Uterus (tissue), 2 donors: Measurements from ENCODE around the gene TMEM201.

Experiments
- POLR2A ChIP-seq, 2 donors: fragments of 450-650 bp; IDR thresholded peaks; one replicate each; pipeline ENCODE4 v1.6.1; 2016; ENCODE audit warnings: antibody characterized with exemption in 2 of 2, mild to moderate bottlenecking in 1 of 2, moderate library complexity in 1 of 2
- TF ChIP-seq, protein P1 (sequence below), 4 experiments: fragments of 200-600 bp in 2 of 4; fragments of 450-650 bp in 2 of 4; sonication (generic) in 2 of 4; IDR thresholded peaks; one replicate each; pipeline ENCODE4 v1.5.1; 2016 to 2019; ENCODE audit warnings: antibody characterized with exemption in 4 of 4, mild to moderate bottlenecking in 2 of 4, moderate library complexity in 1 of 4

DNA sequence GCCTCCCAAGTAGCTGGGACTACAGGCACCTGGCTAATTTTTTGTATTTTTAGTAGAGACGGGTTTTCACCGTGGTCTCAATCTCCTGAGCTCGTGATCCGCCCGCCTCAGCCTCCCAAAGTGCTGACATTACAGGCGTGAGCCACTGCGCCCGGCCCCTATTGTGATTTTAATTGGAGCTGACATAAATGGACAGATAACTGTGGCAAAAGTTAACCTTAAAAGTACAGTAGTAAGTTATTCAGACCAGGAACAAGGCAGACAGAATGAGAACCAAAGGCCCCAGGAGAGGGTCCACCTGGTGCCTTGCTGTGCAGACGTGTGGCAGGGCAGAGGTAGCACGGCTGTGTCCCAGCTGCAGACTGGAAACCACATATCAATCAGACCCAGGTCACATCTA is 11.0 kb downstream of the TMEM201 start:
- TF ChIP-seq, protein P1, sequence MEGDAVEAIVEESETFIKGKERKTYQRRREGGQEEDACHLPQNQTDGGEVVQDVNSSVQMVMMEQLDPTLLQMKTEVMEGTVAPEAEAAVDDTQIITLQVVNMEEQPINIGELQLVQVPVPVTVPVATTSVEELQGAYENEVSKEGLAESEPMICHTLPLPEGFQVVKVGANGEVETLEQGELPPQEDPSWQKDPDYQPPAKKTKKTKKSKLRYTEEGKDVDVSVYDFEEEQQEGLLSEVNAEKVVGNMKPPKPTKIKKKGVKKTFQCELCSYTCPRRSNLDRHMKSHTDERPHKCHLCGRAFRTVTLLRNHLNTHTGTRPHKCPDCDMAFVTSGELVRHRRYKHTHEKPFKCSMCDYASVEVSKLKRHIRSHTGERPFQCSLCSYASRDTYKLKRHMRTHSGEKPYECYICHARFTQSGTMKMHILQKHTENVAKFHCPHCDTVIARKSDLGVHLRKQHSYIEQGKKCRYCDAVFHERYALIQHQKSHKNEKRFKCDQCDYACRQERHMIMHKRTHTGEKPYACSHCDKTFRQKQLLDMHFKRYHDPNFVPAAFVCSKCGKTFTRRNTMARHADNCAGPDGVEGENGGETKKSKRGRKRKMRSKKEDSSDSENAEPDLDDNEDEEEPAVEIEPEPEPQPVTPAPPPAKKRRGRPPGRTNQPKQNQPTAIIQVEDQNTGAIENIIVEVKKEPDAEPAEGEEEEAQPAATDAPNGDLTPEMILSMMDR (IDR thresholded peaks at IDR 0.05): no peak
- no peak for TF ChIP-seq POLR2A (IDR thresholded peaks at IDR 0.05)
